Activated CD8-positive, alpha-beta memory T cell treated with anti-CD3 and anti-CD28 coated beads for 36 hours (primary cell): ENCODE data around the gene RHEX. TPM values are rescaled to one million over a fixed set of nuclear protein-coding genes. Genes with fewer than 3 reads are reported as not detected.

Experiments
- CTCF ChIA-PET: fragments of 350-600 bp; sonication (Branson Sonifier 250); formaldehyde crosslinking; loops from one replicate; lab custom pipeline; 2021; ENCODE audit warnings: antibody characterized with exemption; lab: Charles Lee
- POLR2A ChIA-PET: fragments of 350-600 bp; sonication (Branson Sonifier 250); formaldehyde crosslinking; loops from one replicate; lab custom pipeline; 2021; ENCODE audit warnings: antibody characterized with exemption; lab: Charles Lee
- total RNA-seq, 2 experiments: library from RNA; stranded (reverse); gene quantifications; one replicate each; pipeline ENCODE4 v1.2.3, GENCODE V29; 2021

Gene RHEX
- total RNA-seq, 2 experiments from 2014 or later: not detected

DNA sequence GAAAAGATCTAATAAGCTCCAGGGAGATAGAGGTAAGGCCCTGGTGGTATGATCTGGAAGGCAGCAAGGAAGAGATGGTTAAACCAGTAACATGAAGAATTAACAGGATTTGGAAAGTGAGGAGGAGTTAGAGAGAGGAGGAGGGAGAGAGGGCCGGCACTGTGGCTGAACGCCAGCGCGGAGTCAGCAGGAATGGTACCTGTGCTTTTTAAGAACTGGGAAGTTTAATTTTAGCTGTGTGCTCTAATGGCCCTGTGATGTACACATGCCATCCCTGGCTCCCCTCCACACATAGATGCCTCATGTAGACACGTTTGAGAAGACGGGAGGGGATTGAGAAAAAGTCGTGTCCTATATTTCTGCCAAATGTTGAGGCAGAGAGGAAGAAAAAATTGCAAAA is 78.1 kb downstream of the RHEX start:
- ChIA-PET CTCF (no interaction called here), POLR2A (no interaction called here)

DNA sequence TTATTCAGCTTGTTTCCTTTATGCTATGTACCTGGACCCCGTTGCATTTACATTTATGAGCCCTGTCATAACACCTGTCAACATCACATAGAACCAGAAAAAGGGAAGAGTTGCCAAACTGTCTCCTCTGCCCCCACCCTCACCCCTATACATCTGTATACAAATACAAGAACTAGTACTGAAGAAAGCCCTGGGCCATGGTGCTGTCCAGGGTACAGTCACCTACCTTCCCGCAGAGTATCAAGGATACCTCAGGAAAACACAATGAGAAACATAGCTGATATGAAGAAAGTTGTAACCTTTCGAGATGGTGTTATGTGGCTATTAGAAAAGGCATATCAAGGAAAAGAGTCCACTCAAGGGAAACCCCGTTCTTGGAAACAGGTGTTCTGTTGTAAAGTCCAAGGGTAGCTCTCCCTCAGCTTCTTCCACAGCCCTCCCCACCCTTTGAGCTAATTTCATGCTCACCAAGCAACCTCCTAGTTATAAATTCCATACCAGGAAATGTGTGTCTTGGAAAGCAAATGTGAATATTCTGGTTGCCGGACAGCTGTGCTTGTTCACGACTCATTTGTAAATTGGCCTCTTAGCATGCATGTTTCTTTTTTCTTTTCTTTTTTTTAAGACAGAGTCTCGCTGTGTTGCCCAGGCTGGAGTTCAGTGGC is 80.9 kb downstream of the RHEX start:
- ChIA-PET POLR2A (no interaction called here), CTCF (no interaction called here)

DNA sequence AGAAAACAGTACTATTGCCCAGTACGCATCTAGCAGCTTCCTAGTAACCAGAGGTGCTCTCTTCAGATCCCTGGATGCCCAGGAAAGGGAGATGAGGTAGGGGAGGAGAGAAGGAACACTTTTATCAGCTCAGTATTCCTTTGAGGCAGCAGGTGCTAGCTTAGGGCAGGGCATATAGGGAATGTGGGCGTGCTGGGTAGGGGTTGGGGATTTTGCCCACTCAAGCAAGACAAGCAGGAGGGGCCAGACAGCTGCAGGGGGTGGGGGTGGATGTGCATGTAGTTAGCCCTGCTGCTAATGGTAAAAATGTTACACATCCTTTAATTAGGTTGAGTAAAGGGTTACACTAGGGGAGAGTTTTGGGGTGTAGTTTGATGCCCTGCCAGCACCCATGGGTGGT is 82.3 kb downstream of the RHEX start:
- ChIA-PET CTCF (no interaction called here), POLR2A (no interaction called here)

DNA sequence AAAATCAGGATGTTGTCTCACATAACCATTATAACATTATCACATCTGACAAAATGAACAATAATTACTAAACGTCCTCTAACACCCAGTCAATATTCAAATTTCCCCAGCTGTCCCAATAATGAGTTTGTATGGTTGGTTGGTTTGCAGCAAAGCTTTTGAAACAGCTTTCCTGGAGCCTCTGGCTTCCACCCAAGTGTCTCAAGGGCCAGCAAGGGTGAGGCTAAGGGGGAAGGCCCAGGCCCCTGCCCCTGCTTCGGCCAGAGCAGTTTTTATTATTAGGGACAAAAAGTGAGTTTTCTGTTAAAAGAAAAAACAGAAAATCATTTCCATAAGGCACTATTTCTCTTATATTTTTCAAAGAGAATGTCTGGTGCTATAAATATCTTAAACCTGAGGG is 83.3 kb downstream of the RHEX start:
- CTCF ChIA-PET: no interaction called here
- POLR2A ChIA-PET: no interaction called here

DNA sequence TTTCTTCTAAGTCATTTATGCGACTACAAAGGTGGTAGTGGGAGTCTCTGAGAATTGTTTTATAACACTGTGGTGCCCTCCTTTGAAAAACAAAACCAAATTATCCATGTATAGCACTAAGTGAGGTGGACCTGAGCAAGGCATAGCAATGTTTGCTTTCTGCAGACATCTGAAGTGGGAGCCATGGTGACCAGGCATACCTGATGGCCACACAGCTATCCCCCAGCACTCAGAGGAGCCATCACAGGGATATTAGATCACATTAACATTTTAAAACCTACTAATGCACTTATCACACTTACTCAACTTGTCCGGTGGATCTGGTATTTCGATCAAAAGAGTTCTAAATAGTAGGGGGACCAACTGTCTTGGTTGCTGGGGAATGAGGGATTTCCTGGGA is 89.0 kb downstream of the RHEX start:
- CTCF ChIA-PET: interaction anchor here (1.0 kb wide), 1 partner anchor 165 kb away, joined by 3 read pairs; no protein-coding TSS in a partner anchor
- POLR2A ChIA-PET: no interaction called here

DNA sequence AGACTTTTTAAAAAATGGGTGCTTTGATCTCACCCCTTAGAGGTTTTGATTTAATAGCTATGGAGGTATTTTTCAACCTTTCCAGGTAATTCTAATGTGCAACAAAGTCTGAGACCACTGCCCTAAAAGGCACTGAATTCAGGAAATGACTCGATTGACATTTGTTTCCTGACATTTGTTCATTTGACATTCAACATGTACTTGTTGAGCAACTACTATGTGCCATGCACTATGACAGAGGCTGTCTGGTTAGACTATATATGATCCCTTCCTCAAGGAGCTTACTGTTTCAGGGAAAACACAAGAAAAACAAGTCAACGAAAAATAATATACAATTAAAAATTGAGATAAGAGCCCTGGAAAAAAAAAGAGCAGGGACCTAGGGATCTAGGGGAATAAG is 89.8 kb downstream of the RHEX start:
- CTCF ChIA-PET: no interaction called here

DNA sequence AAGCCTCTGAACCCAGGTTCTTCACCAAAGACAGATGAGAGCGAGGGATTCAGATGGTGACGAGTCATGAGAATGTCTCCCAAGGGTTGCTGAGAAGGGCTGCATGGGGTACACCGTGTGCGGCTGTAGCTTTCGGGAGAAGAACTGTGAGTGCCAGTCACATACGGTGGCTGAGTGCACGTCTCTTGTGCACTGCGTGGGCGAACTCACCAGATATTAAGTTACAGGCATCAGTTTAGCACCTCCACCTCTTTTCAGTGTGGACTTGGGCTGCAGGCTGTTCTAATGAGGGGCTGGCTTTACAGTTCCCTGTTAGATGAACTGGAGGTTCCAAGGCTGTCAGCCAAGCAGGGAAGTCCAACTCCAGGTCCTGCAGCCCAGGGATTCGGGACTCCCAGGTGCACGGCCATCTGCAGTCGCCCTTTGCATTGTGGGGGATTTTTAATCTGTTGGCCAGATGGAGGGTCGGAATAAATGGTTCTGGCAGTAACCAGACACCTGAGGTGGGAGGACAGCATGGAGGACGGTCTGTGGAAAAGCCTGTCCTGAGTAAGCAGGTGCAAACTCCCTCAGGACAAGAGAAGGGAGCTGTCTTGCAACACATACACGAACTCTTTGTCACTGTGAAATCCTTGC is 90.7 kb downstream of the RHEX start:
- ChIA-PET CTCF (no interaction called here), POLR2A (no interaction called here)

More for the DNA sequence above, 89.8 kb downstream of the RHEX start:
- POLR2A ChIA-PET: no interaction called here

DNA sequence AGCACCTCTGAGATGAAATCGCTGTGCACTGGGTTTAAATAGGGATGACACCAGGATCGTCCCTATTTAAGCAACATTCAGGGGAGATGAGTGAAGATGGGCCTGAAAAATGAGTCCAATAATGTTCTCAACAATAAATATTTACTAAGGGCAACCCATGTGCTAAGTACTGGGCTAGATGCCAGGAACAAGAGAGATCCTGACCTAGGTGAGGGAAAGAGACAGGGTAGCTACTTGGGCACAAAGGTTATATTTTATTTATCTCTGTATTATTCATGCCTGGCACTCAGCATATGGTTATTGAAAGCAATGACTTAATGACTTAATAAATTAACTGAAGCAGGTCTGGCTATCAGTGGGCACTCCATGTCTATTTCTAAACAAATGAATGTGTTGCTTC is 91.6 kb downstream of the RHEX start:
- POLR2A ChIA-PET: no interaction called here
- CTCF ChIA-PET: interaction anchor here (0.6 kb wide), 1 partner anchor 299 kb away, joined by 3 read pairs; no protein-coding TSS in a partner anchor

DNA sequence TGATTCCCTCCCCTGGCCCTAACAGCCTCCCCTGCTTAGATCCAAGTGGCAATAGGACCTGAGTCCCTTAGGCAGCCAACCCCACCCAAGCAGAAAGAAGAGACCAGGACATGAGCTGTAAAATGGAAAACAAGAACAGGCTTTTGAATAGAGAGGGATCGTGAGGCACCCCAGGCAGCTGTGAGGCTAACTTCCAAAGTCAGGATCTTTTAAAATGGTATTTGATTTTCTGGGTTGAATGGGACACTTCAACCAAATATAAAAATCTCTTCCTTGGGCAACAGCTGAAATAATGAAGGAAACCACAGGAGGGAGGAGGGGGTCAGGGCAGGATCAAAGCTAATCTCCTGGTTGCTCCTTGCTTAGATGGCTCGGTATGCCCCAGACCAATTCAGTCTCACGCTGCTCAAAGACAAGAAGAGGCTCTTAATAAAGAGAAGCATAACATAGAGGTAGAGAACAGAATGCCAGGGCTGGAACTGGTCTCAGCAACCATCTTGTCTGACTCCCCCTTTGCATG is 92.9 kb downstream of the RHEX start:
- ChIA-PET POLR2A (no interaction called here), CTCF (no interaction called here)

Other genes starting within 250 kb of the RHEX start
- gene SLC41A1, start 240.0 kb upstream of the RHEX start, total RNA-seq: 10 to 100 TPM; 28.8 to 29.4 TPM
- under 1 TPM in 1 of 2 experiments, not detected in 1; 0.31 TPM for gene PM20D1, start 203.0 kb upstream of the RHEX start, total RNA-seq
- not detected for gene SLC26A9, start 109.7 kb upstream of the RHEX start, total RNA-seq
- gene RAB7B, start 49.8 kb upstream of the RHEX start, total RNA-seq: not detected
- gene CTSE, start 29.3 kb upstream of the RHEX start, total RNA-seq: not detected
- not detected for gene AVPR1B, start 64.2 kb downstream of the RHEX start, total RNA-seq
- gene FAM72A, start 149.7 kb downstream of the RHEX start, total RNA-seq: 10 to 100 TPM; 23.0 to 24.6 TPM
- gene SRGAP2, start 150.4 kb downstream of the RHEX start, total RNA-seq: 10 to 100 TPM; 47.7 to 52.5 TPM